Vagina (tissue), 2 donors: ENCODE measurements around the gene RAB6B. TPM values are rescaled to one million over a fixed set of nuclear protein-coding genes. Genes with fewer than 3 reads are reported as not detected.

Source experiments
- DNase-seq, 2 donors: peaks; one replicate each; pipeline ENCODE4 v3.0.0-alpha.2; 2017; ENCODE audit errors: extremely low spot score in 2 of 2
- H3K27ac ChIP-seq: fragments of 200-600 bp; sonication (generic); one replicate; pipeline ENCODE4 v1.5.1; 2019
- H3K27me3 ChIP-seq: fragments of 200-600 bp; sonication (generic); one replicate; pipeline ENCODE4 v1.5.1; 2019
- H3K36me3 ChIP-seq, 2 donors: fragments of 200-600 bp; sonication (generic); one replicate each; pipeline ENCODE4 v1.5.1; 2017 to 2019
- H3K4me1 ChIP-seq: fragments of 200-600 bp; sonication (generic); one replicate; pipeline ENCODE4 v1.5.1; 2019
- H3K4me3 ChIP-seq, 2 donors: fragments of 200-600 bp; sonication (generic); 1 replicate in 1 of 2; 2 replicates in 1 of 2; pipeline ENCODE4 v1.5.1; 2016 to 2019
- H3K9me3 ChIP-seq: fragments of 200-600 bp; sonication (generic); one replicate; pipeline ENCODE4 v1.5.1; 2019
- CTCF ChIP-seq, 3 experiments: fragments of 450-650 bp in 2 of 3; fragments of 200-600 bp in 1 of 3; sonication (generic) in 1 of 3; IDR thresholded peaks; one replicate each; pipeline ENCODE4 v1.5.1; 2017 to 2019; ENCODE audit warnings: antibody characterized with exemption in 3 of 3, mild to moderate bottlenecking in 2 of 3, moderate library complexity in 2 of 3
- POLR2A ChIP-seq, 2 donors: fragments of 450-650 bp; IDR thresholded peaks; one replicate each; pipeline ENCODE4 v1.6.1; 2017; ENCODE audit warnings: antibody characterized with exemption in 2 of 2, mild to moderate bottlenecking in 2 of 2, moderate library complexity in 2 of 2
- POLR2AphosphoS5 ChIP-seq, 2 donors: sonication (generic); formaldehyde crosslinking; IDR thresholded peaks; one replicate each; pipeline ENCODE4 v1.9.0; 2017; ENCODE audit warnings: antibody characterized with exemption in 2 of 2, mild to moderate bottlenecking in 2 of 2, low read depth in 1 of 2; ENCODE audit not compliant: insufficient read depth in 1 of 2
- intact Hi-C: fragments of 100-400 bp; cut with DNase I; formaldehyde crosslinking; loops from one replicate; pipeline ENCODE4 v1.15.1; 2023
- total RNA-seq: library from RNA; depleted of rRNA; stranded (reverse); fragments of >200 nt; gene quantifications from one replicate; pipeline ENCODE4 v1.2.3, GENCODE V29; 2016

The RAB6B gene
- total RNA-seq, 1 donor from 2014 or later, result 3.7 TPM

- no peaks in the 10 kb centered on the region for H3K27me3 ChIP-seq
- no peak overlapping the region for H3K27ac ChIP-seq
- DNase-seq, result no peak
- H3K36me3 ChIP-seq, result no peaks in the 10 kb centered on the region
- no peak overlapping the region for H3K4me3 ChIP-seq
- no peaks in the 10 kb centered on the region for H3K9me3 ChIP-seq
- no peak for TF ChIP-seq CTCF (IDR thresholded peaks at IDR 0.05)
- intact Hi-C loops, result no loop called here
- no peaks in the 10 kb centered on the region for H3K4me1 ChIP-seq
Measured at GRCh38 chr3:133850034-133850433, 45.6 kb downstream of the RAB6B start.

- Histone ChIP-seq H3K27me3 (no peaks in the 10 kb centered on the region), H3K4me3 (no peak overlapping the region), H3K9me3 (no peaks in the 10 kb centered on the region), H3K4me1 (no peaks in the 10 kb centered on the region), H3K36me3 (no peaks in the 10 kb centered on the region), H3K27ac (no peak overlapping the region)
- no peak for TF ChIP-seq CTCF (IDR thresholded peaks at IDR 0.05)
- intact Hi-C loops, result no loop called here
- DNase-seq, result no peak
Measured at GRCh38 chr3:133849346-133849745, 46.3 kb downstream of the RAB6B start.

- H3K9me3 ChIP-seq, result no peaks in the 10 kb centered on the region
- H3K27ac ChIP-seq, result no peak overlapping the region
- H3K4me3 ChIP-seq, result no peak overlapping the region
- no peak for DNase-seq
- intact Hi-C loops, result no loop called here
- no peaks in the 10 kb centered on the region for H3K36me3 ChIP-seq
- no peaks in the 10 kb centered on the region for H3K4me1 ChIP-seq
- TF ChIP-seq POLR2AphosphoS5 (IDR thresholded peaks at IDR 0.05; ENCODE audit: insufficient read depth in 1 of 2, low read depth in 1 of 2) (no peak), CTCF (IDR thresholded peaks at IDR 0.05) (no peak), POLR2A (IDR thresholded peaks at IDR 0.05) (no peak)
- no peaks in the 10 kb centered on the region for H3K27me3 ChIP-seq
Measured at GRCh38 chr3:133845127-133845526, 50.6 kb downstream of the RAB6B start.

DNA sequence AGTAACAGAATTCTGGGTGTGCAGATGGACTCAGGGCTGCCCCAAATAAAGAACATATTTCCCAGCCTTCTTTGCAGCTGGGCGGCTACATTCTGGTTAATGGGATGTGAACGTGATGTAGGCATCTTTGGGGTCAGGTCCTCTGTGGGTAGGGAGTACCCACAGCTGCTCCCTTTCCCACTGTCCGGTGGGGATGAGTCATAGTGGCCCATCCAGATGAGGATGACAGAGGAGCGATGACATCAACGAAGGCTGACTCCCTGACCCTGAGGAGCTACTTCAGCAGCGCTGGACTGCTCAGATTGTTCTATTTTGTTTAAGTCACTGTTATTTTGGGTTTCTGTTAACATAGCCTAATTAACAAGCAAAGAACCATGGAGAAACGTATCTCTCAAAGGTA lies 52.0 kb downstream of the RAB6B start:
- no peaks in the 10 kb centered on the region for H3K4me1 ChIP-seq
- intact Hi-C loops, result no loop called here
- H3K27me3 ChIP-seq, result no peaks in the 10 kb centered on the region
- no peaks in the 10 kb centered on the region for H3K9me3 ChIP-seq
- H3K4me3 ChIP-seq, result no peak overlapping the region
- no peaks in the 10 kb centered on the region for H3K36me3 ChIP-seq
- H3K27ac ChIP-seq, result no peak overlapping the region
- DNase-seq, result no peak
- TF ChIP-seq POLR2AphosphoS5 (IDR thresholded peaks at IDR 0.05; ENCODE audit: insufficient read depth in 1 of 2, low read depth in 1 of 2), result no peak
- no peak for TF ChIP-seq CTCF (IDR thresholded peaks at IDR 0.05)
- TF ChIP-seq POLR2A (IDR thresholded peaks at IDR 0.05), result no peak

- no peaks in the 10 kb centered on the region for H3K36me3 ChIP-seq
- H3K4me1 ChIP-seq, result no peaks in the 10 kb centered on the region
- H3K4me3 ChIP-seq, result no peak overlapping the region
- H3K27ac ChIP-seq, result no peak overlapping the region
- intact Hi-C loops, result no loop called here
- no peaks in the 10 kb centered on the region for H3K27me3 ChIP-seq
- DNase-seq, result no peak
- H3K9me3 ChIP-seq, result no peaks in the 10 kb centered on the region
- TF ChIP-seq POLR2A (IDR thresholded peaks at IDR 0.05) (no peak), POLR2AphosphoS5 (IDR thresholded peaks at IDR 0.05; ENCODE audit: insufficient read depth in 1 of 2, low read depth in 1 of 2) (no peak), CTCF (IDR thresholded peaks at IDR 0.05) (no peak)
Measured at GRCh38 chr3:133842158-133842557, 53.5 kb downstream of the RAB6B start.
